HepG2 (cell line): Measurements from ENCODE around the gene NIBAN1. TPM values are rescaled to one million over a fixed set of nuclear protein-coding genes. Genes with fewer than 3 reads are reported as not detected.

Source experiments
- ATAC-seq: fragments of 200-7000 bp; cut with Tn5 transposase; 3 replicates; pipeline ENCODE4 v1.9.1; 2020; ENCODE audit warnings: mild to moderate bottlenecking, moderate library complexity
- BruUV-seq: library from RNA; stranded (reverse); fragments of 400-500 nt; replicated peaks from 2 replicates; lab custom pipeline; 2021; lab: Mats Ljungman, UMichigan
- CTCF ChIA-PET: fragments of 300-600 bp; formaldehyde crosslinking; extraction: SDS; loops from one replicate; lab custom pipeline; 2021; ENCODE audit warnings: low total read pairs, inconsistent platforms, low intra/inter-chr PET ratio; lab: Yijun Ruan, JAX
- POLR2A ChIA-PET: fragments of 350-600 bp; sonication (Branson Sonifier 250); formaldehyde crosslinking; loops from one replicate; lab custom pipeline; 2020; ENCODE audit warnings: antibody characterized with exemption, inconsistent platforms; lab: Yijun Ruan, JAX
- DNase-seq: peaks from one replicate; pipeline ENCODE4 v3.0.0-alpha.2; 2015; ENCODE audit warnings: low spot score
- FAIRE-seq: peaks from 3 replicates; lab custom pipeline; 2011; peaks lifted over from hg19 to GRCh38; lab: Jason Lieb, UNC
- H2AFZ ChIP-seq: one replicate; pipeline ENCODE4 v1.6.1; 2011; ENCODE audit warnings: low read length, inconsistent platforms
- H3K27ac ChIP-seq: fragments of 300-600 bp; 3 replicates; pipeline ENCODE4 v1.8.0; 2011; ENCODE audit warnings: mixed run types, mild to moderate bottlenecking, mixed read lengths, low read length, inconsistent platforms; ENCODE audit not compliant: insufficient read depth; ENCODE audit errors: extremely low read length
- H3K27me3 ChIP-seq, 2 experiments: fragments of 200-600 bp in 1 of 2; 2 replicates in 1 of 2; 3 replicates in 1 of 2; pipeline versions ENCODE4 v1.6.0 to v1.8.0; 2011; ENCODE audit warnings: low read length in 2 of 2, mild to moderate bottlenecking in 2 of 2, moderate library complexity in 2 of 2, inconsistent platforms in 1 of 2; ENCODE audit not compliant: insufficient read depth in 2 of 2, control insufficient read depth in 1 of 2
- H3K36me3 ChIP-seq, 2 experiments: fragments of 200-600 bp in 1 of 2; replicated peaks in 1 of 2; 2 replicates in 1 of 2; 3 replicates in 1 of 2; pipeline versions ENCODE4 v1.5.1 to v1.8.0; 2011; ENCODE audit warnings: low read length in 2 of 2, inconsistent platforms in 1 of 2; ENCODE audit not compliant: insufficient read depth in 2 of 2, control insufficient read depth in 1 of 2
- H3K4me1 ChIP-seq: 2 replicates; pipeline ENCODE4 v1.5.1; 2012; ENCODE audit warnings: low read length, inconsistent platforms; ENCODE audit not compliant: insufficient read depth
- H3K4me2 ChIP-seq: 2 replicates; pipeline ENCODE4 v1.6.0; 2011; ENCODE audit warnings: low read depth, low read length, inconsistent platforms
- H3K4me3 ChIP-seq, 3 experiments: fragments of 200-600 bp in 1 of 3; sonication (generic), shearing (Covaris generic) in 1 of 3; replicated peaks in 1 of 3; 2 replicates each; pipeline ENCODE4 v1.5.1; 2011 to 2016; ENCODE audit warnings: low read length in 3 of 3, inconsistent platforms in 2 of 3, low read depth in 2 of 3, mild to moderate bottlenecking in 2 of 3, control low read depth in 1 of 3, mixed read lengths in 1 of 3; ENCODE audit not compliant: insufficient read depth in 1 of 3
- H3K79me2 ChIP-seq: one replicate; pipeline ENCODE4 v1.6.1; 2011; ENCODE audit warnings: low read length, inconsistent platforms; ENCODE audit not compliant: insufficient read depth
- H3K9ac ChIP-seq: 2 replicates; pipeline ENCODE4 v1.6.0; 2011; ENCODE audit warnings: mild to moderate bottlenecking, low read depth, low read length, inconsistent platforms; ENCODE audit not compliant: insufficient read depth
- H3K9me3 ChIP-seq: 2 replicates; pipeline ENCODE4 v1.5.1; 2012; ENCODE audit warnings: mild to moderate bottlenecking, low read length
- H4K20me1 ChIP-seq: 2 replicates; pipeline ENCODE4 v1.6.0; 2011; ENCODE audit warnings: inconsistent platforms, mild to moderate bottlenecking, low read length, moderate library complexity; ENCODE audit not compliant: insufficient read depth
- ATF7-NPFF ChIP-seq: sonication (generic); formaldehyde crosslinking; IDR thresholded peaks from 2 replicates; pipeline ENCODE4 v1.8.1; 2023; ENCODE audit warnings: mild to moderate bottlenecking, low read depth, missing genetic modification reagents, moderate library complexity
- BCL3 ChIP-seq: sonication (generic); formaldehyde crosslinking; IDR thresholded peaks from 2 replicates; pipeline ENCODE4 v1.5.1; 2020; ENCODE audit warnings: mild to moderate bottlenecking, missing genetic modification reagents, moderate library complexity
- CEBPB ChIP-seq: IDR thresholded peaks from 2 replicates; pipeline ENCODE4 v1.6.1; 2011; ENCODE audit warnings: low read depth, low read length, improper control_type of control experiment, borderline replicate concordance
- CEBPG ChIP-seq: IDR thresholded peaks from 2 replicates; pipeline ENCODE4 v1.6.1; 2016
- ESRRA ChIP-seq: sonication (generic); formaldehyde crosslinking; IDR thresholded peaks from 2 replicates; pipeline ENCODE4 v1.5.1; 2020; ENCODE audit warnings: mild to moderate bottlenecking, low read depth, missing genetic modification reagents
- HDAC1 ChIP-seq: sonication (generic); formaldehyde crosslinking; IDR thresholded peaks from 2 replicates; pipeline ENCODE4 v1.5.1; 2020; ENCODE audit warnings: mild to moderate bottlenecking, missing genetic modification reagents
- KLF9 ChIP-seq: IDR thresholded peaks from 2 replicates; pipeline ENCODE4 v1.6.1; 2016; ENCODE audit warnings: low read depth
- NFE2L1 ChIP-seq: sonication (generic); formaldehyde crosslinking; IDR thresholded peaks from 2 replicates; pipeline ENCODE4 v1.4.0; 2020; ENCODE audit warnings: missing genetic modification reagents, mild to moderate bottlenecking, borderline replicate concordance
- NFIC ChIP-seq: IDR thresholded peaks from 2 replicates; pipeline ENCODE4 v1.6.1; 2012; ENCODE audit warnings: mild to moderate bottlenecking, low read length, inconsistent platforms
- RELA ChIP-seq: sonication (generic); formaldehyde crosslinking; IDR thresholded peaks from 2 replicates; pipeline ENCODE4 v1.4.0; 2020; ENCODE audit warnings: missing genetic modification reagents
- RXRB ChIP-seq: IDR thresholded peaks from 2 replicates; pipeline ENCODE4 v1.6.1; 2016; ENCODE audit warnings: borderline replicate concordance, missing genetic modification reagents, missing compliant biosample characterization
- SMAD1 ChIP-seq: sonication (generic); formaldehyde crosslinking; IDR thresholded peaks from 2 replicates; pipeline ENCODE4 v1.4.0; 2020; ENCODE audit warnings: missing genetic modification reagents, low read depth, mild to moderate bottlenecking, borderline replicate concordance
- SMARCC2 ChIP-seq: fragments of 450-650 bp; IDR thresholded peaks from 2 replicates; pipeline ENCODE4 v1.6.1; 2017; ENCODE audit warnings: antibody characterized with exemption, mild to moderate bottlenecking
- SRF ChIP-seq: IDR thresholded peaks from 2 replicates; pipeline ENCODE4 v1.6.1; 2011; ENCODE audit warnings: mild to moderate bottlenecking, low read depth, low read length, moderate library complexity
- TBX3 ChIP-seq: fragments of 450-650 bp; IDR thresholded peaks from 2 replicates; pipeline ENCODE4 v1.6.1; 2017; ENCODE audit warnings: antibody characterized with exemption, mild to moderate bottlenecking, inconsistent platforms, borderline replicate concordance
- TRIM24 ChIP-seq: sonication (generic); formaldehyde crosslinking; IDR thresholded peaks from 2 replicates; pipeline ENCODE4 v1.8.0; 2022; ENCODE audit warnings: mild to moderate bottlenecking, missing genetic modification reagents
- ZBTB26 ChIP-seq: IDR thresholded peaks from 2 replicates; pipeline ENCODE4 v1.6.1; 2016; ENCODE audit warnings: missing compliant biosample characterization, missing genetic modification reagents, borderline replicate concordance
- ZBTB8A ChIP-seq: sonication (generic); formaldehyde crosslinking; IDR thresholded peaks from 2 replicates; pipeline ENCODE4 v1.4.0; 2020; ENCODE audit warnings: mild to moderate bottlenecking, low read depth, missing genetic modification reagents, borderline replicate concordance
- ZKSCAN8 ChIP-seq: IDR thresholded peaks from 2 replicates; pipeline ENCODE4 v1.6.1; 2016; ENCODE audit warnings: borderline replicate concordance, missing genetic modification reagents, missing compliant biosample characterization
- ZMAT5 ChIP-seq: sonication (generic); formaldehyde crosslinking; IDR thresholded peaks from 2 replicates; pipeline ENCODE4 v1.5.0; 2020; ENCODE audit warnings: mild to moderate bottlenecking, low read depth, missing genetic modification reagents, borderline replicate concordance
- ZNF570 ChIP-seq: sonication (generic); formaldehyde crosslinking; IDR thresholded peaks from 2 replicates; pipeline ENCODE4 v1.4.0; 2020; ENCODE audit warnings: mild to moderate bottlenecking, missing genetic modification reagents, borderline replicate concordance
- ZNF576 ChIP-seq: sonication (generic); formaldehyde crosslinking; IDR thresholded peaks from 2 replicates; pipeline ENCODE4 v1.4.0; 2020; ENCODE audit warnings: mild to moderate bottlenecking, missing genetic modification reagents
- ZNF670 ChIP-seq: sonication (generic); formaldehyde crosslinking; IDR thresholded peaks from 2 replicates; pipeline ENCODE4 v1.8.0; 2022; ENCODE audit warnings: mild to moderate bottlenecking, missing genetic modification reagents, borderline replicate concordance
- ZSCAN29 ChIP-seq: sonication (generic); formaldehyde crosslinking; conservative IDR thresholded peaks from 2 replicates; pipeline ENCODE4 v1.4.0; 2020; ENCODE audit warnings: mild to moderate bottlenecking, missing genetic modification reagents
- WGBS: methylation state at CpG from one replicate; pipeline ENCODE4 v1.1.6; 2017; ENCODE audit warnings: low lambda C conversion rate; 5-methylcytosine and 5-hydroxymethylcytosine counted together
- in situ Hi-C: cut with HindIII; loops from 2 replicates; pipeline ENCODE4 v1.10.0; 2017; ENCODE audit warnings: low pct_unique_long_range_greater_than_20kb; ENCODE audit not compliant: extremely low pct_ligation_motif_present
- intact Hi-C: fragments of 100-400 bp; cut with micrococcal nuclease; formaldehyde crosslinking; loops from one replicate; pipeline ENCODE4 v1.10.0; 2022; ENCODE audit not compliant: unreplicated experiment
- polyA plus RNA-seq, 8 experiments: library from polyadenylated mRNA; depleted of rRNA in 3 of 8; stranded (reverse) in 7 of 8; unstranded in 1 of 8; fragments of >200 nt; fragmentation: Illumina TruSeq in 4 of 8; extraction: Trizol in 4 of 8; gene quantifications; 2 replicates each; pipeline versions ENCODE4 v1.2.1 to v1.2.3, GENCODE V29; 2011 to 2016; ENCODE audit warnings: low read depth in 4 of 8, missing spikeins in 1 of 8, mixed read lengths in 1 of 8; ENCODE audit not compliant: insufficient read depth in 1 of 8
- total RNA-seq, 5 experiments: library from RNA; depleted of rRNA; stranded (reverse); fragments of >200 nt; fragmentation: Illumina TruSeq; extraction: Trizol; gene quantifications; 2 replicates each; pipeline ENCODE4 v1.2.3, GENCODE V29; 2016; ENCODE audit warnings: low read depth in 1 of 5

The NIBAN1 gene
- total and polyA plus RNA-seq, 2 of the 13 experiments (the other 11 are each of a cell fraction or from before 2014, with no cell fraction given) = not detected

GRCh38 chr1:184975208-184975870 is 1.0 kb upstream of the NIBAN1 start:
- Histone ChIP-seq H3K9me3 (no peaks in the 10 kb centered on the region), H3K4me3 (no peak overlapping the region), H3K9ac (no peak overlapping the region), H3K4me2 (no peak overlapping the region), H3K27me3 (peaks cover 0 to 42% of the 10 kb centered on the region in 2 experiments; a peak in 4 of 5 replicates), H3K4me1 (peaks cover 22% of the 10 kb centered on the region), H4K20me1 (no peaks in the 10 kb centered on the region), H3K27ac (no peak overlapping the region), H3K36me3 (no peaks in the 10 kb centered on the region), H3K79me2 (no peaks in the 10 kb centered on the region), H2AFZ (no peak overlapping the region)
- BruUV-seq = no TSS peak
- intact Hi-C loops = no loop called here
- ATAC-seq = peak; percentile 62
- in situ Hi-C loops = no loop called here
- CTCF ChIA-PET = no interaction called here
- 2% methylated on average over 6 of the region's 6 CpGs for WGBS
- peak; percentile 47 for DNase-seq
- FAIRE-seq = peak; percentile 21
- POLR2A ChIA-PET = no interaction called here
- no peak for TF ChIP-seq TRIM24 (CRISPR knock-in tag)
- no peak for TF ChIP-seq SMARCC2
- no peak for TF ChIP-seq ZMAT5 (CRISPR knock-in tag)
- no peak for TF ChIP-seq KLF9
- TF ChIP-seq BCL3 = no peak
- 0 out of 2 replicates have a peak, but pooled peaks have one; percentile 36 for TF ChIP-seq NFIC
- TF ChIP-seq CEBPB = peak; percentile 53; the same call in 1 of the 2 replicates
- TF ChIP-seq NFE2L1 = no peak
- no peak for TF ChIP-seq SMAD1 (CRISPR knock-in tag)
- TF ChIP-seq HDAC1 = no peak
- no peak for TF ChIP-seq ZKSCAN8 (CRISPR knock-in tag)
- no peak for TF ChIP-seq ATF7-NPFF (CRISPR knock-in tag)
- TF ChIP-seq SRF = no peak
- no peak for TF ChIP-seq ZBTB8A (CRISPR knock-in tag)
- no peak for TF ChIP-seq ESRRA (CRISPR knock-in tag)
- TF ChIP-seq ZBTB26 (CRISPR knock-in tag) = no peak
- no peak for TF ChIP-seq ZNF576
- TF ChIP-seq ZSCAN29 = no peak
- TF ChIP-seq TBX3 = peak; percentile 24; the same call in 1 of the 2 replicates
- peak; percentile 53; the same call in 1 of the 2 replicates for TF ChIP-seq CEBPG
- no peak for TF ChIP-seq ZNF570 (CRISPR knock-in tag)
- peak; percentile 49; the same call in 1 of the 2 replicates for TF ChIP-seq RXRB
- TF ChIP-seq RELA = no peak
- TF ChIP-seq ZNF670 (CRISPR knock-in tag) = no peak
